ENCODE measurements around the gene OR2AT4. TPM values are rescaled to one million over a fixed set of nuclear protein-coding genes. Genes with fewer than 3 reads are reported as not detected.
"Not testable (repeated sequence)": the region's sequence is repeated elsewhere in the genome, so short reads cannot be mapped to it uniquely, and the experiment has no call there.

The OR2AT4 gene
- polyA plus RNA-seq, 3 donors = 0.01 to 0.05 (median 0.03) TPM

GRCh38 chr11:75068559-75068958 lies 28.1 kb downstream of the OR2AT4 start:
- no peak for DNase-seq

- DNase-seq = no peak
These were observed 30.6 kb downstream of the OR2AT4 start for GRCh38 chr11:75066061-75066460.

GRCh38 chr11:75063741-75064314 lies 32.8 kb downstream of the OR2AT4 start:
- DNase-seq = no peak

GRCh38 chr11:75059299-75059698 lies 37.4 kb downstream of the OR2AT4 start:
- DNase-seq = no peak

GRCh38 chr11:75056814-75057213 lies 39.9 kb downstream of the OR2AT4 start:
- DNase-seq = no peak

- no peak for DNase-seq
These were observed 41.2 kb downstream of the OR2AT4 start for GRCh38 chr11:75055511-75055910.

- DNase-seq = no peak
These were observed 44.2 kb downstream of the OR2AT4 start for GRCh38 chr11:75052457-75052856.

- DNase-seq = no peak
These were observed 45.6 kb downstream of the OR2AT4 start for GRCh38 chr11:75051043-75051442.

GRCh38 chr11:75050516-75050915 lies 46.2 kb downstream of the OR2AT4 start:
- DNase-seq = no peak

- not testable (repeated sequence) for DNase-seq
These were observed 47.0 kb downstream of the OR2AT4 start for GRCh38 chr11:75049501-75050266.

- no peak for DNase-seq
These were observed 49.5 kb downstream of the OR2AT4 start for GRCh38 chr11:75047191-75047590.

GRCh38 chr11:75046668-75047067 lies 50.0 kb downstream of the OR2AT4 start:
- DNase-seq = not testable (repeated sequence)

GRCh38 chr11:75044381-75045170 lies 52.1 kb downstream of the OR2AT4 start:
- not testable (repeated sequence) for DNase-seq

- not testable (repeated sequence) for DNase-seq
These were observed 54.9 kb downstream of the OR2AT4 start for GRCh38 chr11:75041821-75042220.

GRCh38 chr11:75041263-75041662 lies 55.4 kb downstream of the OR2AT4 start:
- no peak for DNase-seq

GRCh38 chr11:75040167-75040770 lies 56.4 kb downstream of the OR2AT4 start:
- no peak for DNase-seq

GRCh38 chr11:75035911-75036565 lies 60.6 kb downstream of the OR2AT4 start:
- peak; percentile 33 for DNase-seq

GRCh38 chr11:75035256-75035655 lies 61.4 kb downstream of the OR2AT4 start:
- no peak for DNase-seq

- DNase-seq = no peak
These were observed 62.8 kb downstream of the OR2AT4 start for GRCh38 chr11:75033916-75034315.

GRCh38 chr11:75032550-75032935 lies 64.1 kb downstream of the OR2AT4 start:
- no peak for DNase-seq

GRCh38 chr11:75031771-75032549 lies 64.7 kb downstream of the OR2AT4 start:
- peak; percentile 37 for DNase-seq
